Cortex of kidney (tissue), 1 donor: ENCODE data around the gene FARSA.
"Not testable (repeated sequence)": the region's sequence is repeated elsewhere in the genome, so short reads cannot be mapped to it uniquely, and the experiment has no call there.

Source experiments
- DNase-seq: peaks from one replicate; lab custom pipeline; 2025; lab: John Stamatoyannopoulos, UW

The FARSA gene

DNA sequence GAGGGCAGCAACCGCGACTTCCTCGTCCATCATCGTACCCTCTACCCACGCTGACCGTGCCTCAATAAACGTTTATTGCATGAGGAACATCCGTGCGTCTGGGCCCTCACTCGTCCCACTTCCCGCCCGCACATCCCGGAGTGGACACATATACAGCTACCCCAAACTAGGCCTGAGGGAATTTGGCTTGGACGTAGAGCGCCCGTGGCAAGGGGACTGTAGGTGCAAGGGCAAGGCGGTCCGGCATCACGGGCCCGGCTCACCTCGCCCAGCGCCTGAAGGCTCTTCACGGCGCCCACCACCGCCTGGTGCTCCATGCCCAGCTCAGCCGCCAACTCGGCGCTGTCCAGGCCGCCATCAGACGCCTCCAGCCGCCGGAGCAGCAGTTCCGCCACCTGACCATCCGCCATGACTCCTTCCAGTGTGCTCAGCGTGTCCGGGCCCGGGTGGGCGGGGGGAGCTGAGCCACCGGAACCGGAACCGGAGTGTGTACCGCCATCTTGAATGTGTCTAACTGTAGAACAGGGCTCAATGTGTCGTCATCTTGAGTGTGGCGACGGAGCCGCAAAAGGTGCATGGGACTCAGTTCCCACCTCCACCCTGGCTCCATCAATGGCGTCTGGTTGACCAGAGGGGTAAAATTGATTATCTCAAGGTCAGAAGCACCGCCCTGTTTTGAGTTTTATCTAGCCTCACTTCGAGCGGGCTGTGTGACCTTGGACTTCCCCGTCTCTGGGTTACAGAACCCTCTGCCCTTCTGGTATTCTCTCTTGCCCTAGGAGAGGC, at the start of gene FARSA:
TSS of gene FARSA (minus strand) at position 425 of the 786 bp plus-strand sequence. CDS start at position 410, 15 bp downstream.
- DNase-seq: no peak

DNA sequence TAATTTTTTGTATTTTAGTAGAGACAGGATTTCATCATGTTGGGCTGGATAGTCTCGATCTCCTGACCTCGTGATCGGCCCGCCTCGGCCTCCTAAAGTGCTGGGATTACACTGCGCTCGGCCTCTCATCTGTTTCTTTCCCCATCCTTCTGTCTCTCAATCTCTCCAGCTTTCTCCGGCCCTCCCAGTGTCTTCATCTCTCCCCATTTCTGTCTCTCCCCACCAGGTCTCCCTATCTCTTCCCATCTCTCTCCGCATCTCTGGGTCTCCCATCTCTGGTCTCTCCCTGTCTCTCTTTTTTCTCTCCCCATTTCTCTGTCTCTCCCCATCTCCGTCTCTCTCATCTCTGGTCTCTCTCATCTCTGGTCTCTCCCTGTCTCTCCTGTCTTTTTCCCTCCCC, 49.6 kb upstream of the FARSA start:
- no peak for DNase-seq

DNA sequence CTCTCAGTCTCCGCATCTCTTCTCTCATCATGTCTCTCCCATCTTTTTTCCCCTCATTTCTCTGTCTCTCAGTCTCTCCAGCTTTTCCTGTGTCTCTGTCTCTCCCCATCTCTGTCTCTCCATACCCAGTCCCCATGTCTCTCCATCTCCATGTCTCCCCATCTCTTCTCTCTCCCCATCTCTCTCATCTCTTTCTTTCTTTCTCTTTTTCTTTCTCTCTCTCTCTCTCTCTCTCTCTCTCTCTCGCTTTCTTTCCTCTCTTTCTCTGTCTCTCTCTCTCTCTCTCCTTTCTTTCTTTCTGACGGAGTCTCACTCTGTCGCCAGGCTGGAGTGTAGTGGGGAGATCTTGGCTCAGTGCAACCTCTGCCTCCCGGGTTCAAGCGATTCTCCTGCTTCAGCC, 49.1 kb upstream of the FARSA start:
- no peak for DNase-seq

DNA sequence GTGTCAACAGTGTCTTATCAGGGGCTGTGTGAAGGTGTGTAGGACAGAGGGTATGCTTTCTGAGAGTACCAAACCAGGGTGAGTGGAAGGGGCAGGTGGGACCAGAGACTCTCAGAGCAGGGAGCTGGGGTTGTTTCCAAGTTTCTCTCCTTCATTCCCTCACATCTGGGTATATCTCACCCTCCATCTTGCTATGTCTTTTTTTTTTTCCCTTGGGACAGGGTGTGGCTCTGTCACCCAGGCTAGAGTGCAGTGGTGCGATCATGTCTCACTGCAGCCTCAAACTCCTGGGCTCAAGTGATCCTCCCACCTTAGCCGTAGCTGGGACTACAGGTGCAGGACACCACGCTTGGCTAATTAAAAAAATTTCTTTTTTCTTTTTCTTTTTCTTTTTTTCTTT, 46.5 kb upstream of the FARSA start:
- no peak for DNase-seq

DNA sequence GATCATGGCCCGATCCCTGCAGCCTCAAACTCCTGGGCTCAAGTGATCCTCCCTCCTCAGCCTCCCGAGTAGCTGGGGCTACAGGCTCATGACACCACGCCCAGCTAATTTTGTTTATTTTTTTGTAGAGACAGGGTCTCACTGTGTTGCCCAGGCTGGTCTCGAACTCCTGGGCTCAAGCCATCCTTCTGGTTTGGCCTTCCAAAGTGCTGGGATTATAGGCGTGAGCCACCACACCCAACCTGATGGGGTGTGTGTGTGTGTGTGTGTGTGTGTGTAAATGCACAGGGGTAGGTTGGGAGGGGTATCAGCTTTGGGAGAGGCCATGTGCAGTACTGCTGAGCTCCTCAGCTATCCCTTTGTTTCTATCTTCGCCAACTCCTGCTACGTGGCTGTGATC, 42.6 kb upstream of the FARSA start:
- not testable (repeated sequence) for DNase-seq

DNA sequence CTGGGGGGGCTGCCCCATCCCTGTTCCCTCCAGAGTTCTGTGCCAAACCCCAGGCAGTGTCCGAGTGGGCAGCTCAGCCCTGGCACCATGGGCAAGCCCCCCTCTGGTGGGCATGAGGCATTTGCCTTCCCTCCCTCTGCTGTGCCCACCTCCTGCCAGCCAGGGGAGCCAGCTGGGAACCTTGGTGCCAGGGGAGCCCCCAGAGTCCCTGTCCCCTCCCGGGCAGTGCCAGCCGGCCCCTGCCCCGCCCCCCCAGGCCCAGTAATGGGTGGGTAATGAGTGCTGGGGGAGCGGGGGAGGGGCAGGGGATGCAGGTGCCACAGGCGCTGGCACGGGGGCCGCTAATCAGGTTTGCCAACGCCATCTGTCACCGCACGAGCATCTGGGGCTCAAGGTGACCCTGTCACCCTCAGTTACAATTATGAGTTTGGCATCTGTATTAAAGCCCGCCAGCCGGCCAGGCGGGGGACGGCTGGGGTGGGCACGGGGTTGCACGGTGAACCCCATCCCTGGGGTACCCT, 41.8 kb upstream of the FARSA start:
- no peak for DNase-seq

DNA sequence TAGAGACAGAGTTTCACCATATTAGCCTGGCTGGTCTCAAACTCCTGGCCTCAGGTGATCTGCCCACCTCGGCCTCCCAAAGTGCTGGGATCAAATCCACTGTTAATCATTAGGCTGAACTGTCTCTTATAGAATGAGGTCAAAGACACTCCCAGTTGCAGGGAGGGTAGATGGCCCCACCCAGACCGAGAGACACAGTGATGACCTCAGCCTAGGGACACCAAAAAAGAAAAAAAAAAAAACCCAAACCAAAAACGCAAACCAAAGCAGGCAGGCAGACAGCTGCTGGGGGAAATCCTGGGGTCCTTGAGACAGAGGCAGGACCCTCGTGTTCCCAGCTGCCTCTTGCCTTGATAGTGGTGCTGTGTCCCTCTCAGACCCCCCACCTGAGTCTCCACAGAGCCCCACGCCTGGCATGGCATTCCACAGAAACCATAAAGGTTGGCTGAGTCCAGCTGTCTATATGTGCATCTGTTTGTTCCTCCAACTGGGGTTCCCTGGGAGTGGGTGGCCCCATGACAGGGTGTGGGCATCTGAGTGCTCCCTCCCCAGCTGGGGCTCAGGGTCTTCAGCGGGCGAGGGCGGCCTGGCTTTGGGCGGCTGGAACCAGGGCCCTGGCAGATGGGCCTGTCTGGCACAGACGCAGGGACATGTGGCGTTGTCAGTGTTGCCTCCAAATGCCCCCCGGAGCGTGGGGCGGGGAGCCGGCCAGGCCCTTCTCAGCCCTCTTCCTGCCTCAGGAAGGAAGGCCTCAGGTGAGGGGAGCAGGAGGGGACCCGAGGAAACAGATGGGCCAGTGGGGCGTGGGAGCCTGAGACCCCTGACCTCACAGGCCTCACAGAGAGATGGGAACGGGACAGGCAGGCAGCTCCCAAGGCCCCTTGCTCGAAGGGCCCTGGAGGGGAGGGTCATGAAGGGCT, 41.0 kb upstream of the FARSA start:
- no peak for DNase-seq

DNA sequence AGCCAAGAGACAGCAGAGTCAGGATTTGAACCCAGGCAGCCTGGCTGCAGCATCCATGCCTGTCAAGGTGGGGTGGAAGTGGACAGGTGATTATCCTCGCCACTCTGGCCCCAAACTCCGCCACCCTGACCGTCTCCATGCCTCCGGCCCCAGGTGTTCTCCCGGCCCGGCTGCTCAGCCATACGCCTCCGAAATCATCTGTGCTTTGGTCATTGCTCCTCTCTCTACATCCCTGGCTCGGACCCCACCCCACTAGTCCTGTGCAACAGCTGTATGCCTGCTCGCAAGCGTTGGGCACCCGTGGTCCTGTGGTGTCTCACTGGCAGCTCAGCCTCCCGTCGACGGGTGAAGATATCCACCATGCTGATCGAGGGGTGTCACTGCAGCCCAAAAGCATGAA, 39.7 kb upstream of the FARSA start:
- no peak for DNase-seq

DNA sequence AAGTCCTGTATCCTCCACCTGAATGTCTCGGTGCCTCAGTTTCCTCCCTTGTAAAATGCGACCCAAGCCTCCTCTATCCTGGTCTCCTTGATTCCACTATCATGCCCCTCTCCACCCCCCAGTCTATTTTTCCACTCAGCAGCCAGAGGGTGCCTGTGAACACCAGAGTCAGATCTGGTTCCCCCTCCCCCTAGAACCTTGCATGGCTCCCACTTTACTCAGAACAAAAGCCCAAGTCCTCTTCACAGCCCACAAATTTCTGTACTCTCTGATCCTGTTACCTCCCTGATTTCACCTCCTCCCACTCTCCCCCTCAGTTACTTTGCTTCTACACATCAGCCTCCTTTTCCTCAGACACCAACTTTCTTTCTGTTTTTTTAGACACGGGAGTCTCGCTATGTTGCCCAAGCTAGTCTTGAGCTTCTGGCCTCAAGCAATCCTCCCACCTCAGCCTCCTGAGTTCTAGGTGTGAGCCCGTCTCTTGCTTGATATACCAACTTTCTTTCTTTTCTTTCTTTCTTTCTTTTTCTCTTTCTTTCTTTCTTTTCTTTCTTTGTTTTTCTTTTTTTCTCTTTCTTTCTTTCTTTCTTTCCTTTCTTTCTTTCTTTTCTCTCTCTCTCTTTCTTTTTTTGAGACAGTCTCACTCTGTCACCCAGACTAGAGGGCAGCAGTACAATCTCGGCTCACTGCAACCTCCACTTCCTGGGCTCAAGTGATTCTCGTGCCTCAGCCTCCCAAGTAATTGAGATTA, 36.7 kb upstream of the FARSA start:
- DNase-seq: no peak

DNA sequence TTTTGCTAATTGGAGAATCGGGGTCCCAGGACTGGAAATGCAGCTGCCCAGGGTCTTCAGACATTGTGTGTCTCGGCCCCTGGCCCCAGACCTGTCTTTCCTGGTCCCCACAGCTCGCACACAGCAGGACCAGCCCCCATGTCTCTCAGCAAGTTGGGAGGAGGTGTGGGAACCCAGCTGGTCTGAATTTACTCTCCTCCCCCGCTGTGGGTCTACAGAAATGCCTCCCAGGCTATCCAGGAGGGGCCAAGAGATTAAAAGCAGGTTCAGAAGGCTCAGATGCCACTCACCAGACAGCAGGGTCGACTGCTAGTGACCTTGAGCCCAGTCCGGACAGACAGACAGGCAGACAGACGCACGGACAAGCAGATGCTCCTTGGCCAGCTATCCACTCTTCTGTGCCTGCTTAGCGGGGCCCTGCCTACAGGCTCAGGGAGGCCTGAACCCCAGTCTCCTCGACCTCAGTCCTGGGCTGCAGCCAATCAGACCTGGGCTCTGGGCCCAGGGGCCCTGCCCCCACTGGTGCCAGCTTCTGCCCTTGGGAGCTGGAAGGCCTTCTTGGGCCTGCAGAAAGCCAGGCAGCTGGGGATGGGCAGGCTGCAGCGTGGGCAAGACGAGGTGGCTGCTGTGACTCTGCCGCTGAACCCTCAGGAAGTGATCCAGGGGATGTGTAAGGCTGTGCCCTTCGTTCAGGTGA, 35.9 kb upstream of the FARSA start, which contains the start of gene DAND5:
TSS of gene DAND5 (plus strand) at position 285 of the 697 bp plus-strand sequence. CDS start at position 370, 85 bp downstream.
- no peak for DNase-seq

DNA sequence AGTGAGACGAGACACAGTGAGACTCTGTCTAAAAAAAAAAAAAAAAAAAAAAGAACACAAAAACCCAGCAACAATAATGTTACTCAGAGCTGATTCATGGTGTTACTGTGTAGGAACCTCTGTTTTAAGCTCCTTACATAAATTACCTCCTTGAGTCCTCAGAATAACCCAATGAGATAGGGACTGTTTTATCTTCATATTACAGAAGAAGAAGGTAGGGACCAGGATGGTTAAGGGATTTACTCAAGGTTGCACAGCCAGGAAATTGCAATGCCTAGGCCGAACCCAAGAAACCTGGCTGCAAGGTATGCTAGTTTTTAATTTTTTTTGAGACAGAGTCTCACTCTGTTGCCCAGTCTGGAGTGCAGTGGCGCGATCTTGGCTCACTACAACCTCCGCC, 34.4 kb upstream of the FARSA start:
- DNase-seq: no peak

DNA sequence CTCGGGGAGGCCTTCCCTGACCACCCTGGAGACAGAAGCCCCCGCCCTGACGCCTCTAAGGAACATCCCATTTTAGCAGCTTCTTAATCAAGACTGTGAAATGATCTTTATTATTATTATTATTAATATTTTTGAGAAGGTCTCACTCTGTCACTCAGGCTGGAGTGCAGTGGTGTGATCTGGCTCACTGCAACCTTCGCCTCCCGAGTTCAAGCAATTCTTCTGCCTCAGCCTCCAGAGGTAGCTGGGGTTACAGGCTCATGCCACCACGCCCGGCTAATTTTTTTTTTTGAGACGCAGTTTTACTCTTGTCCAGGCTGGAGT, 32.3 kb upstream of the FARSA start:
- DNase-seq: no peak

DNA sequence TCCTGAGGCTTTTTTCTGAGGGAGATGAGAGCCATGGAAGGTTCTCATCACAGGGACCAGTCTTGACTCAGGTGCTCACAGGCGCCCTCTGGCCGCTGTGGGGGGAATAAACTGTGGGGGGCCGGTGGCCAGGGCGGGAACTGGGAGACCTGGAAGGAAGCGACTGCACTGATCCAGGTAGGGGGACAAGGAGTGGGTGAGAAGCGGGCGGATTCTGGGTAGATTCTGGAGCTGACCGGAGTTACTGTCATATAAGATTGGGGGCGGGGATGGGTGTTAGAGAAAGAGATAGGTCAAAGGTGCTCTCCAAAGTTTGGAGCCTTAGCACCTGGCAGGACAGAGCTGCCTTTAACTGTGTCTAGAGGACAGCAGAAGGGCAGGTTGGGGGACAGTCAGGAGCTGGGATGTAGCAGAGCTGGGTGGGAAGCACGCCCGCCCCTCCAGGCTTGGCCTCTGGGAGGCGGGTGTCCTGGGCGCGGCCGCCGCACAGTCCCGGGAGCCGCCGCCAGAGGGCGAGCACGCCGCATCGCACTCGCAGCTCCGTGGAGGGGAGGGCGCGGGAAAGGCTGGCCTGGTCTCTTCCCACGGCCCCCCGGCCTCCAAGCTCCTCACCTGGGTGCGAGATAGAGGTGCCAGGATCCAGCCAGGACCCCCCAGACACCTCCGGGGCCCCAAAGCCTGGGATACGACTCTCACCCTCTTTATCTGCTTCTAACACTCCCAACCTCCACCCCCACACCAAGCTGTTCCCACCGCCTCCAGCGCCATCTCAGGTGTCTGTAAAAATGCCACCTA, 31.7 kb upstream of the FARSA start:
- no peak for DNase-seq

DNA sequence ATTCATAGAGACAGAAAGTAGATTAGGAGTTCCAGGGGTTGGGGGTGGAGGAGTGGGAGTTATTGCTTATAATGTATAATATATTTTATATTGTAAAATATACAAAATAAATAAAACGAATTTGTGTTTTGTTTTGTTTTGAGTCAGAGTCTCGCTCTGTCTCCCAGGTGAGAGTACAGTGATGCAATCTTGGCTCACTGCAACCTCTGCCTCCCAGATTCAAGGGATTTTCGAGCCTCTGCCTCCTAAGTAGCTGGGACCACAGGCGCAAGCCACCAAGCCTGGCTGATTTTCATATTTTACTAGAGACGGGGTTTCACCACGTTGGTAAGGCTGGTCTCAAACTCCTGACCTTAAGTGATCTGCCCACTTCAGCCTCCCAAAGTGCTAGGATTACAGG, 26.0 kb upstream of the FARSA start:
- DNase-seq: no peak

DNA sequence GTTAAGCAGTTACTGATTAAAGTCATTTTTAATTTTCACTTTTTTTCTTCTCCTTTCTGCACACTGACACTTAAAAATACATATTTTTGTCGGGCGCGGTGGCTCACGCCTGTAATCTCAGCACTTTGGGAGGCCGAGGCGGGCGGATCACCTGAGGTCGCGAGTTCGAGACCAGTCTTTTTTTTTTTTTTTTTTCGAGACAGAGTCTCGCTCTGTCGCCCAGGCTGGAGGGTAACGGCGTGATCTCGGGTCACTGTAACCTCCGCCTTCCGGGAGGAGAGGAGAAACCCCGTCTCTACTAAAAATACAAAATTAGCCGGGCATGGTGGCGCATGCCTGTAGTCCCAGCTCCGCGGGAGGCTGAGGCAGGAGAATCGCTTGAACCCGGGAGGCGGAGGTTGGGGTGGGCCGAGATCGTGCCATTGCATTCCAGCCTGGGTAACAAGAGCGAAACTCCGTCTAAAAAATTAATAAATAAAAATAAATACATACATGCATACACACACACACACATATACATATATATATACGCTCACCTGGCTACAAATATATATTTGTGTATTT, 24.0 kb upstream of the FARSA start:
- DNase-seq: not testable (repeated sequence)

DNA sequence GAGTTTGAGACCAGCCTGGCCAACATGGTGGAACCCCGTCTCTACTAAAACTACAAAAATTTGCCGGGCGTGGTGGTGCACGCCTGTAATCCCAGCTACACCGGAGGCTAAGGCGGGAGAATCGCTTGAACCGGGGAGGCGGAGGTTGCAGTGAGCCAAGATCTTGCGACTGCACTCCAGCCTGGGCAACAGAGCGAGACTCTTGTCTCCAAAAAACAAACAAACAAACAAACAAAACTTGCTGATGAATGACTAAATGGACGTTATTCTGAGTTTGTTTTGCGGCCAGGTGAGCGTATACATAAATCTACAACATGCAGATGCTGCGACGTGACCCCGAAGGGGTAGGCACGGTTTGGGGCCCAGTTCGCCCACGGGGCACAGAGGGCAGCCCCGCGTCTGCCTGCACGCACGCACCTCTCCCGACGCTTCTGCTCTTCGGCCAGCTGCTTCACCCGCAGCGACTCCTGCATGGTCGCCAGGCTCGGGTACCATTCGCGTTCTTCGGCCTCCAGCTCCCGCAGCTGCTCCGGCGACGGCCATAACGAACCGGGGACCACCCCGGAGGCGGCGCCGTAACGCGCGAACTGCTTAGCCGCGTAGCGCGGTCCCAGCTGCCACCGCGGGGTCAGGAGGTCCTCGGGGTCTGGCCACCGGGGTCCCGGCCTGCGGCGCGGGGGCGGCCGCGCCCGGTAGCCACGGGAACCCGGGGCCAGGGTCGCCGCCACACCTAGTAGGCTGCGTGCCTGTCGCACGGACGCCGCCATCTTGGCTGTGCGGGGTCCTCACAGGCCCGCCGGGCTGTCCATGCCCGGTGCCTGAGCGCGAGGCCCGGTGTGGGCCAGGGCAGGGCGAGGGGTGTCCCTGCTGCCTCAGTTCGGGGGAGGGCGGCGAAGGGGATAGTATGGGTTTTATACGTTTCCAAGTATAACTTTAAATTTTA, 23.2 kb upstream of the FARSA start, which contains the start of gene GADD45GIP1:
TSS of gene GADD45GIP1 (minus strand) at position 778 of the 943 bp plus-strand sequence. CDS start at position 767, 11 bp downstream.
- DNase-seq: no peak

DNA sequence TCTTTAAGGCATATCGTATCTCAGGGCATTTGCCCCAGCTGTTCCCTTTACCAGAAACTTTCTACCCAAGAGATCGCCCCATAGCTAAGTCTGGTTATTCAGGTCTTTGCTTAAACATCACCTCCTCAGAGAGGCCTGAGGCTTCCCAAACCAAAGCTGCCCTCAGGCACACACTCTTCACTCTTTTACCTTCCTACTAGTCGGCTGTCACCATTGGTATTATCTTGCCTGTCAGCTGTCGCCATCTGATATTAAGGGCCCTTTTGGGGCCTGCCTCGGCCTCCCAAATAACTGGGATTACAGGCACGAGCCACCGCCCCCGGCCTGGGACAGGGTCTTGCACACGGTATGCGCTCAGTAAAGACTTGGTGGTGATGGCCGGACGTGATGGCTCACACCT, 22.5 kb upstream of the FARSA start:
- DNase-seq: no peak

DNA sequence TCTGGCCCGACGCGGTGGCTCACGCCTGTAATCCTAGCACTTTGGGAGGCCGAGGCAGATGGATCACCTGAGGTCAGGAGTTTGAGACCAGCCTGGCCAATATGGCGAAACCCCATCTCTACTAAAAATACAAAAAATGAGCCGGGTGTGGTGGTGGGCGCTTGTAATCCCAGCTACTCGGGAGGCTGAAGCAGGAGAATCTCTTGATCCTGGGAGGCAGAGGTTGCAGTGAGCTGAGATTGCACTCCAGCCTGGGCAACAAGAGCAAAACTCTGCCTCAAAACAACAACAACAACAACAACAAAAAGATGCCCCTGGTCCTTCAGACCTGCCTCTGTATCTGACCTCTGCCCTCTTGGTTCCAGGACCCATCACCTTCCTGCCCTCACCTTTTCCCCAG, 22.1 kb upstream of the FARSA start:
- DNase-seq: not testable (repeated sequence)

DNA sequence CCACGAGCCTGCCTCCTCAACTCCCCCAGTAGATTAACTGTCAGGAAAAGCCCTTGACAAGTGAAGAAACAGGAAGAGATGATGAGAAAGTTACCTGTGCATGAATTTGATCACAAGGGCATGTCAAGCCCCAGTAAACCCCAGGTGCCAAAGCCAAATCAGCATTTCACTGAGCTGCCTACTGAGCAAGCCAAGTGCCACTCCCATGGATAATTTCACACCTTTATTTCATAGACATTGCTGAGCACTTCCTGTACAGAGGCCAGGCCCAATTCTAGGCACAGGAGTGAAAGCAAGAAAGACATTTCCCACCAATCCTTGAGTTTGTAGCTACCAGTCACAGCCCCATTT, 21.1 kb upstream of the FARSA start:
- DNase-seq: no peak
